HG02610 (cell line): Measurements from ENCODE around the gene MCOLN2.
A peak's percentile ranks its signal among the peaks of the same experiment; 100 is the strongest.
"Not testable (repeated sequence)": the region's sequence is repeated elsewhere in the genome, so short reads cannot be mapped to it uniquely, and the experiment has no call there.

Experiments used
- ATAC-seq: cut with Tn5 transposase; IDR thresholded peaks from one replicate; pipeline ENCODE4 v1.9.1; 2021; ENCODE audit warnings: mild to moderate bottlenecking, moderate library complexity; ENCODE audit not compliant: unreplicated experiment

Gene MCOLN2

DNA sequence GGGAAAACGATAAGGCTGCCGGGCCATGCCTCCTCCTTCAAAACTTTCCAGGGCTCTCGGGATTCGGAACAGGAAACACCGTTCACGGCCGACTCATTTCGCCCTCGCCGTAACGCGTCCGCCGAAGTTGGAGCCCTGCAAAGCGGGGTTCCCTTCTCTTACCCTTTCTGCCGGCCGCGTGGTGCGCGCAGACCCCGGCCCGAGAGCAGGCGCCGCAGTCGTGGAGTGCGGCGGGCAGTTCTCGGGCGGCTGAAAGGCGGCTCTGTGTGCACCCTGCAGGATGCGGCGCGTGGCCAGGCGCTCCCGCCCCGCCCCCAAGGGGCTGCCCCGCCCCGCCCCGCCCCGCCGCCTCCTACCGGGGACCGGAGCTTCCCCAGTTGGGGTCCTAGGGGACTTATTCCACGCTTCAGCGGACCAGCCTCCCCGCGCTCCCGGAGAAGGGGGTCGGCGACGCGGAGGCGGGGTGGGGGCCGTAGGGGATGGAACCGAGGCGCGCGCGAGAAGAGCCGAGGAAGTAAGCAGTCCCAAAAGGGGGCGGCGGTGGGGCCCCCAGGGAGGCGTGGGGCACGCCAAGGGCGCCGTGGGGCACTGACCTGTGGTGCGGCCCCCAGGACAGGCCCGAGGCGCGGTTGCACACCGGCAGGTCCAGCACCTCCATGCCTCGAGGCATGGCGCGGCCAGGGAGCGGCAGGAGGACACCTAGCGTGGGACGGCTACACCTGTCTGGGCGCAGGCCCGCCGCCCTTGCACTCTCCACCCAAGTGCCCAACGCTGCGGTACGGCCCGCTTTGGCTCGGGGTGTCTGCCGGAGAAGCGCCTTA is at the start of gene MCOLN2:
TSS of gene MCOLN2 (minus strand) at position 268 of the 821 bp plus-strand sequence. CDS start at position 27, 241 bp downstream.
- ATAC-seq, result peak; percentile 43

DNA sequence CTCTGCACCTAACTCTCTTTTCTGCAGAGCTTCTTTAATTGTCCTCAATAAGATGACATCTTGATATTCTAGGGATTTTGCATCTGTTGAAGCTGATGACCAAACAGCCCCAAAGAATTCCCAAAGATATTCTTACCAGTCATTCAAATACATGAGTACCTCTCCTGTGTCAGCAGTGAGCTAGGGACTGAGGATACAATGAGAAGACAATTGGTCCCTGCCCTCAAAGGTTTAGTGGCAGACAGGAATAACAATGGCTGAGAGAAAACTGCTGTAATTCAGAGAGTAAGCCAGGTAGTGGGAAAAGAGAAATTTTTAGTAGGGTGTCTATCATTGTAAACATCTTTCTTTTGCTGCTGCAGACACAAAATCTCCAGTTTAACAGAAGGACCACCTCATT is 45.5 kb upstream of the MCOLN2 start:
- ATAC-seq, result no peak

DNA sequence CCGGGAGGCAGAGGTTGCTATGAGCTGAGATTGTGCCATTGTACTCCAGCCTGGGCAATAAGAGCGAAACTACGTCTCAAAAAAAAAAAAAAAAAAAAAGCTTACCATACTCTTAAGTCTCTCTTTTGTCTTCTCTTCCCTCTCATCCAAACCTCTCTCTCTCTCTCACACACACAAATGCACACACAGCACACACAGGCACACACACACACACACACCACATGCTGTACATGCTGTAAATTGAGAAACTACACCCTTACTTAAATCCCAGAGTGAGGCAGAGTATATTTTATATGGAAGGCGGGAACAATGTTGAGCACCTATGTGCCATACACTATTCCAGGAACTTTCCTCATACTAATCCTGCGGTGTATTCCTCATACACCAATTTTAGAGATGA is 44.9 kb upstream of the MCOLN2 start:
- ATAC-seq, result no peak

DNA sequence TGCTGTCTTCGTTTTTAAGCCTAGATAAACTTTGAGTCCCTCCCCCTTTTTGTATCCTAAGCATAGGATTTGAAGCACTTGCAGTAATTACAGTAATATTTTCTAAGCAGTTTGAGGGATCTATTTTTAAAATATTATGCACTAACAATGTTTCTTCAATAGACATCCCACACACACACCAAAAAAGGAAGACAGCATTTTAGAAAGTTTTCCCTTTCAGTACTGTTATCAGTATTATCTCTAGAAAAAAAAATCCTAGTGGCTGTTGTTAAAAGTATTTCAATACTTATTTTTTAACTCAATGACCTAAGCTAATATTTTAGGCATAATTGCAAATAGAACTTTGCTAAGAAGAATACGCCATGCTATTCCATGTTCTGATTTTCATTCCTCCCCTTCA is 36.3 kb upstream of the MCOLN2 start:
- no peak for ATAC-seq

GRCh38 chr1:85030536-85030935 is 33.6 kb upstream of the MCOLN2 start:
- ATAC-seq, result no peak

GRCh38 chr1:85028151-85028550 is 31.2 kb upstream of the MCOLN2 start:
- no peak for ATAC-seq

DNA sequence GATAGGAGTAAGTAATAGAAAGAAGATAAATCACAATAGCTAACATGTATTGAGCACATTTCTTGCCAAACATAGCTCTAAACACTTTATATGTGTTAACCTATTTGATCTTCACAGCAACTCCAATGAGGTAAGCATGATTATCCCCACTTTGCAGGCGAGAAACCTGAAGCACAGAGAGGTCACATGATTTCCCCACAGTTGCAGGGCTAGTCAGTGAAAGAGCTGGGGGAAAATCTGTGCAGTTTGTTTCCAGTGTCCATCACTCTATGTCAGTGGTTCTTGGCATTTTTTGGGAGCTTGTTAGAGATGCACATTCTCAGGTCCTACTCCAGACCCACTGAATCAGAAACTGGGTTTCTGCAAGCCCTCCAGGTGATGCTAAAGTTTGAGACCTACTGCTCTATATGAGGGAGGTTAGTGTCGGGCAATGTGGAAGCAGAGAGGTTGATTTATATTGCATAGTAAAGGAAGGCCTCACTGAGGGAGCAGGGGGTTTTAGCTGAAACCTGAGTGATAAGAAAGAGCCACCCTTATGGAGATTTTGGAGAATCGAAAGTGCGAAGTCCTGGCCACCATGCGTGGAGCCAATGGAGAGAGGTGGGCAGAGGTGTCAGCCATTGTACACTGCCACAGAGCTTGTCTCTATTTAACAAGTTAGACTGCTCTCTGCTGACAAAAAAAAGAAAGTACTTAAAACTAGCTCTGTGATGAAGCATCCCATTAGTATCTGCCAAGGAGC is 30.5 kb upstream of the MCOLN2 start:
- peak; percentile 70 for ATAC-seq

- no peak for ATAC-seq
Observed at GRCh38 chr1:85025940-85026339, 29.0 kb upstream of the MCOLN2 start.

DNA sequence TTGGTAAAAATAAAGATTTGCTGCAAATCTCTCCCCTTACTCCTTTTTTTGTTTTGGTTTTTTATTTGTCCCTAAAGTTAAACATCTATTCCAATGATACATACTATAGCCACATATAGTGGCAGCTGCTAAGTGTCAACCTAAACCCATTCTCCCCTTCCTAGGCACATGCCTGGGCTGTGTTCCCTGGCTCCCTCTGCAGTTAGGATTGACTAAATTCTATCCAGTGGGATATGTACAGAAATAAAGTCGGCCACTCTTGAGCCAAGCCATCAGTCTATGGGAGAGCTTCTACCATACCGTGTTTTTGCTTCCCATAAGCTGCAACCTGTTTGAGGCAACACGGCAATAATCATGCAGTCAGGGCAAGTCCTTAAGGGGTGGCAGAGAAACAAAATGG is 27.8 kb upstream of the MCOLN2 start:
- no peak for ATAC-seq

DNA sequence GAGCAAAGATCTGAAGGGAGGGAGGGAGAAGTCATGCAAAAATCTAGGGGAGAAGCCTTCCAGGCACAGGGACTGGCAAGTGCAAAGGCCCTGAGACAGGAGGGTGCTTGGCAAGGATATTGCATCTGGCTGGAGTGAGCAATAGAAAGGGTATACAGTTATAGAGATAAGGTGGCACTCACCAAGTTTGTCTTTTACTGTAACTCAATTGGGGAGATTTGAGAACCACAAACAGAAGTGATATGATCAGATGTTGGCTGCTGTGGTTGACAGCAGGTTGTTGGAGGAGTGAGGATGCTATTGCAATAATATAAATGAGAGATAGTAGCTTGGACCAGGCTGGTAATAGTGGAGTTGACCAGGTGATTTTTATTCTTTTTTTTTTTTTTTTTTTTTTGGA is 25.8 kb upstream of the MCOLN2 start:
- ATAC-seq, result no peak

DNA sequence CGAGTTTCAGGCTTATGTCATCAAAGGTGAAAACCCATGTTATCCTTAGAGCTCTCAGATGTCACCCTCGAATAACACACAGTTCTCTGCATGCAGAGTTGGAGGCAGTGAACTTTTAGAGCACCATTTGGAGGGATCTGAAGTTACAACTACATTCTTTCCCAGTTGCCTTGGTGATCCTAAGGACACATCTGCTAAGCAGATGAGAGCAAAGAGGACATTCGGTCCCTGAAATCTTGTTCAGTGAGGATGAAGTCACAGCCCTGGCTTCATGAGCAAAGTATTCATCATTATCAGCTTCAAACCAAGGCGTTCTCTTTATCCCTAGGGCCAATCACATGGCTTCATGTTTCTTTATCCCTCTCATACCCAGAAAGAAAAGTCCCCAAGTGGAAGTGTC is 23.1 kb upstream of the MCOLN2 start:
- no peak for ATAC-seq

- no peak for ATAC-seq
Observed at GRCh38 chr1:85015826-85016225, 18.9 kb upstream of the MCOLN2 start.

DNA sequence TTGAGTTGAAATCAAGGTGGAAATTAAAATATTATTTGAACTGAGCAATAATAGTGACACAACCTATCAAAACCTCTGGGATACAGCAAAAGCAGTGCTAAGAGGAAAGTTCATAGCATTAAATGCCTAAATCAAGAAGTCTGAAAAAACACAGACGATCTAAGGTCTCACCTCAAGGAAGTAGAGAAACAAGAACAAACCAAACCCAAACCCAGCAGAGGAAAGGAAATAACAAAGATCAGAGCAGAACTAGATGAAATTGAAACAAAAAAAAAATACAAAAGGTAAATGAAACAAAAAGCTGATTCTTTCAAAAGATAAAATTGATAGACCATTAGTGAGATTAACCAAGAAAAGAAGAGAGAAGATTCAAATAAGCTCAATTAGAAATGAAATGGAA is 8.7 kb upstream of the MCOLN2 start:
- not testable (repeated sequence) for ATAC-seq

GRCh38 chr1:85001742-85002141 is 4.8 kb upstream of the MCOLN2 start:
- no peak for ATAC-seq

DNA sequence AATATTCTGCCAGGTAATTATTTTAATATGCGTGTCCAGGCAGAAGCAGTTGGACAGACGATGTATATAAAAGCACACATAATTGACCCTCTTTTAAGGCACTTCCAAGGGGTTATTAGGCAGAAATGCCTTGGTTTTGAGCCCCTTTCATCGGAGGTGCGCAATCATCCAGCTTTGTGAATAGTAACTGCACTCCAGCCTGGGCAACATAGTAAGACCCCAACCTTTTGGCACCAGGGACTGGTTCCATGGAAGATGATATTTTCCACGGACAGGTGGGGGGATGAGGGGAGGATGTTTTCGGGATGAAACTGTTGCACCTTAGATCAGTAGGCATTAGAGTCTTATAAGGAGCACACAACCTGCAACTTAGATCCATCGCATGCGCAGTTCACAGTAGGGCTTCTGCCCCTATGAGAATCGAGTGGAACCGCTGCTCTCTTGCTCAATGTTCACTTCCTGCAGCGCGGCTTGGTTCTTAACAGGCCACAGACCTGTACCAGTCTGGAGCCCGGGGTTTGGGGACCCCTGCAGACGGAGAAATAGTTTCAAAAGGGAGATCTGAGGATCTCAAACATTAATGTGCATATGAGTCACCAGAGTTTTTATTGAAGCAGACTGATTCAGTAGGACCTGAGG is 1.8 kb upstream of the MCOLN2 start:
- peak; percentile 27 for ATAC-seq

DNA sequence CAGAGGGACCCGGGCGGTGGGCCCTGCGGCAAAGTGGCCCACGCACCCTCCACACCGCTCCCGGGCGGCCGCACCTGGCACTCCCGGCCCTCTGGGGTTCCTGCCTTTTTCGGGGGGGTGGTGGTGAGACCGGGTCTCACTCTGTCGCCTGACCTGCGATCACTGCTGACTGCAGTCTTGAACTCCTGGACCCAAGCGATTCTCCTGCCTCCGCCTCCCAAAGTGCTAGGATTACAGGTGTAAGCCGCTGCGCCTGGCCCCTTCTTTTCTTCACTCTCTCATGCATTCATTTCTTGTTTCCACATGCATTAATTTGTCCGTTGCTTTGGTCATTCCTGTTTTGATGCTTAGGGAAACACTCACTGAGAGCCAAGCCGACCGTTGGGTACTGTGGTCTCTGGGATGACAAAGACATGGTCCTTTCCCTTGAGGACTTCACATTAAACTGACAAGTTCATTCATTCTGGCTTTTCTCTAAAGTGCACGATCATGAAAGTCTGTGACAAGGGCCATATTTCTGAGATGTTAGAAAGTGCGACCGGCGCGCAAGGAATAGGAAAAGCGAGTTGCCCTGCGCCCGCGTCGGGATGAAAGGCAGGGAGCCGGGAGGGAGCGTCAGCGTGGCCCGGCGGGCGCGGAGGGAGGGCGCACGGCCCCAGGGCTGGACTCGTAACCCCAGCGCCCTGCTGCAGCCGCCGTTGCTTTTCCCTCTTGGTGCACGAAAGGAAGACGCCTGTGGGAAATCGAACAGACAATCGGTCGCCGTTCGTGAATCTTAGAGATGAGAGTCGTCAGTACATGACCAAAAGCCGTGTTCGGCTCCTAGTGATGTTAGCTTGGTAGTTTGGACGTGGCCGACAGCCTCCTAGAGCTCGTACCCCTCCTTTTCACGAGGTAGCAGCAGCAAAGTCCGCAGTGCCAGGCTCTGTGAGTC is 1.0 kb upstream of the MCOLN2 start:
- ATAC-seq, result no peak

- peak; percentile 26 for ATAC-seq
Observed at GRCh38 chr1:84995484-84996334, 1.2 kb downstream of the MCOLN2 start.

DNA sequence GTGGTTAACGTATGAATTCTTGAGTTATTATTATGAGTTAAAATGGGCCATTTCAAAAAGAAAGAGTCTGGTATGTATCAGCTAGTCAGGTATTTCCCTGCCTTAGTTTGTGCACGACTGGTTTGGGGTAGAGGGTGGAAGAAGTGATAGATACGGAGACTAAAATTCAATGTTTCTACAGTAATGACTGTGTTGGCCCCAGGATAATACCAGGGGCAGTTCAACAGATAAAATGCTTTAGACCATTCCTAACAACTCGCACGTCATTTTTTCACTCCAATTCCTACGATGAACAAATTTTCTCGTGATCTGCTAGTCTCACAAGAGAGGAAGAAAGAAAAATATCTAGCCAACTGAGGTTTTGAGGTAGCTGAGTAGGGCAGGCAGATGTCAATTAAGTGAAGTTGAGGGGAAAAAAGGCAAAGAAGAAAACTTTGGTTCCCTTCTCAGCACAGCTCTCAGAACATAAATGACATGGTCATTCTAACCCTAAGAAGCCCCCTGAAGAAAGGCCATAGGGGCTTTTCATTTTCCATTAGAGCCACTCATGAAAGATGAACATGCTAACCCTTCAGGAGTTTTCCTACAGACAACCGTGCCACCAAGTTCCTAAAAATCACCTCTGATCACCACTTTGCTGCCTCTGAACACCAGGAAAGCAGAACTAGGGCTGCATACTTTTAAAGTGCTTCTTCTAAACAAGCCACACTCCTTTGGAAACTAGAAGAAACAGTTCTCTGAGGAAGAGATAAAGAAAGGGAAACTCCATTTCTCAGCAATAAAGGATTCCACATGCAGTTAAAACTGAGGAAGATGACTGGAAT is 5.6 kb downstream of the MCOLN2 start:
- peak; percentile 58 for ATAC-seq

GRCh38 chr1:84988588-84988987 is 8.3 kb downstream of the MCOLN2 start:
- peak; percentile 76 for ATAC-seq
